Measurements from ENCODE around the gene CAPN2.

Gene CAPN2

GRCh38 chr1:223748773-223749733, 36.7 kb downstream of the CAPN2 start:
- TF ChIP-seq CTCF (IDR thresholded peaks at IDR 0.05) = peak; percentile 89
- Histone ChIP-seq H3K79me2 (no peaks in the 10 kb centered on the region), H3K27ac (no peak overlapping the region), H3K9ac (no peak overlapping the region), H2AFZ (no peak overlapping the region), H3K4me2 (ENCODE audit: low read length) (peak overlapping the region; percentile 35), H3K9me3 (ENCODE audit: control insufficient read depth, low read length) (no peaks in the 10 kb centered on the region), H3K4me3 (ENCODE audit: low read depth, low read length) (no peak overlapping the region), H3K27me3 (ENCODE audit: control insufficient read depth, insufficient read depth, low read length) (no peaks in the 10 kb centered on the region), H3K36me3 (ENCODE audit: control insufficient read depth, insufficient read depth, low read length) (no peaks in the 10 kb centered on the region), H3K4me1 (no peaks in the 10 kb centered on the region)

GRCh38 chr1:223750730-223751570, 38.6 kb downstream of the CAPN2 start:
- TF ChIP-seq CTCF (IDR thresholded peaks at IDR 0.05) = no peak
- H2AFZ ChIP-seq = no peak overlapping the region
- H3K36me3 ChIP-seq (ENCODE audit: control insufficient read depth, insufficient read depth, low read length) = no peaks in the 10 kb centered on the region
- no peak overlapping the region for H3K4me2 ChIP-seq (ENCODE audit: low read length)
- H3K9me3 ChIP-seq (ENCODE audit: control insufficient read depth, low read length) = no peaks in the 10 kb centered on the region
- no peak overlapping the region for H3K4me3 ChIP-seq (ENCODE audit: low read depth, low read length)
- H3K79me2 ChIP-seq = no peaks in the 10 kb centered on the region
- H3K4me1 ChIP-seq = no peaks in the 10 kb centered on the region
- no peak overlapping the region for H3K27ac ChIP-seq
- no peak overlapping the region for H3K9ac ChIP-seq
- no peaks in the 10 kb centered on the region for H3K27me3 ChIP-seq (ENCODE audit: control insufficient read depth, insufficient read depth, low read length)

- no peak for TF ChIP-seq CTCF (IDR thresholded peaks at IDR 0.05)
Observed at GRCh38 chr1:223751696-223752095, 39.4 kb downstream of the CAPN2 start.

GRCh38 chr1:223752721-223753515, 40.6 kb downstream of the CAPN2 start:
- Histone ChIP-seq H3K4me2 (ENCODE audit: low read length) (no peak overlapping the region), H2AFZ (no peak overlapping the region), H3K79me2 (no peaks in the 10 kb centered on the region), H3K4me1 (no peaks in the 10 kb centered on the region), H3K27me3 (ENCODE audit: control insufficient read depth, insufficient read depth, low read length) (no peaks in the 10 kb centered on the region), H3K27ac (no peak overlapping the region), H3K9ac (no peak overlapping the region), H3K9me3 (ENCODE audit: control insufficient read depth, low read length) (no peaks in the 10 kb centered on the region), H3K36me3 (ENCODE audit: control insufficient read depth, insufficient read depth, low read length) (no peaks in the 10 kb centered on the region), H3K4me3 (ENCODE audit: low read depth, low read length) (no peak overlapping the region)
- TF ChIP-seq CTCF (IDR thresholded peaks at IDR 0.05) = no peak

More at GRCh38 chr1:223751696-223752095, 39.4 kb downstream of the CAPN2 start:
- Histone ChIP-seq H3K4me1 (no peaks in the 10 kb centered on the region), H3K9ac (no peak overlapping the region), H3K27ac (no peak overlapping the region), H2AFZ (no peak overlapping the region), H3K4me3 (ENCODE audit: low read depth, low read length) (no peak overlapping the region), H3K79me2 (no peaks in the 10 kb centered on the region), H3K9me3 (ENCODE audit: control insufficient read depth, low read length) (no peaks in the 10 kb centered on the region), H3K36me3 (ENCODE audit: control insufficient read depth, insufficient read depth, low read length) (no peaks in the 10 kb centered on the region), H3K27me3 (ENCODE audit: control insufficient read depth, insufficient read depth, low read length) (no peaks in the 10 kb centered on the region), H3K4me2 (ENCODE audit: low read length) (no peak overlapping the region)

All from parathyroid adenoma (tissue), 2 donors.